H1 (cell line): ENCODE measurements around the gene RYK.

Experiments
- ATF3 ChIP-seq: IDR thresholded peaks from 2 replicates; pipeline ENCODE4 v1.6.1; 2011; ENCODE audit warnings: low read depth, mild to moderate bottlenecking, low read length; ENCODE audit not compliant: insufficient read depth
- BCL11A ChIP-seq, 2 experiments: IDR thresholded peaks; one replicate each; pipeline ENCODE4 v1.6.1; 2011; ENCODE audit warnings: low read depth in 2 of 2, low read length in 2 of 2, mild to moderate bottlenecking in 2 of 2
- CHD2 ChIP-seq: IDR thresholded peaks from 2 replicates; pipeline ENCODE4 v1.6.1; 2012; ENCODE audit warnings: low read length, improper control_type of control experiment
- FOSL1 ChIP-seq: IDR thresholded peaks from 2 replicates; pipeline ENCODE4 v1.6.1; 2011; ENCODE audit warnings: mild to moderate bottlenecking, low read depth, low read length, moderate library complexity; ENCODE audit not compliant: insufficient read depth
- POLR2A ChIP-seq, 2 experiments: IDR thresholded peaks; 1 replicate in 1 of 2; 2 replicates in 1 of 2; pipeline ENCODE4 v1.6.1; 2011; ENCODE audit warnings: low read depth in 2 of 2, low read length in 2 of 2, mild to moderate bottlenecking in 2 of 2; ENCODE audit errors: control extremely low read depth in 1 of 2
- RFX5 ChIP-seq: IDR thresholded peaks from 2 replicates; pipeline ENCODE4 v1.6.1; 2011; ENCODE audit warnings: low read depth, low read length, improper control_type of control experiment, borderline replicate concordance
- TEAD4 ChIP-seq: IDR thresholded peaks from 2 replicates; pipeline ENCODE4 v1.6.1; 2012; ENCODE audit warnings: low read depth, low read length, inconsistent platforms, mixed read lengths
- ZNF274 ChIP-seq: IDR thresholded peaks from 2 replicates; pipeline ENCODE4 v1.7.0; 2012; ENCODE audit warnings: low read length, borderline replicate concordance; ENCODE audit errors: extremely low read depth
- TF ChIP-seq, protein P1 (sequence below), 3 experiments: IDR thresholded peaks; 1 replicate in 2 of 3; 2 replicates in 1 of 3; pipeline versions ENCODE4 v1.5.1 to v1.6.1; 2011; ENCODE audit warnings: low read length in 3 of 3, mild to moderate bottlenecking in 3 of 3, inconsistent platforms in 2 of 3, low read depth in 1 of 3, moderate library complexity in 1 of 3; ENCODE audit not compliant: insufficient read depth in 1 of 3; ENCODE audit errors: control extremely low read depth in 1 of 3
- TF ChIP-seq, protein P2 (sequence below): fragments of 300-600 bp; sonication (generic); IDR thresholded peaks from 2 replicates; pipeline ENCODE4 v1.7.1; 2012; ENCODE audit warnings: low read length, moderate library complexity, mild to moderate bottlenecking, inconsistent platforms; ENCODE audit not compliant: insufficient replicate concordance

GRCh38 chr3:134237454-134238145, 13.1 kb downstream of the RYK start:
- TF ChIP-seq RFX5 (no peak), POLR2A (IDR thresholded peaks at IDR 0.05; ENCODE audit: control extremely low read depth in 1 of 2, low read depth in 2 of 2, low read length in 2 of 2) (no peak), ZNF274 (no peak), TEAD4 (no peak), ATF3 (no peak), CHD2 (no peak), BCL11A (IDR thresholded peaks at IDR 0.05; ENCODE audit: low read depth in 2 of 2, low read length in 2 of 2) (no peak), FOSL1 (no peak)
- TF ChIP-seq, protein P1, sequence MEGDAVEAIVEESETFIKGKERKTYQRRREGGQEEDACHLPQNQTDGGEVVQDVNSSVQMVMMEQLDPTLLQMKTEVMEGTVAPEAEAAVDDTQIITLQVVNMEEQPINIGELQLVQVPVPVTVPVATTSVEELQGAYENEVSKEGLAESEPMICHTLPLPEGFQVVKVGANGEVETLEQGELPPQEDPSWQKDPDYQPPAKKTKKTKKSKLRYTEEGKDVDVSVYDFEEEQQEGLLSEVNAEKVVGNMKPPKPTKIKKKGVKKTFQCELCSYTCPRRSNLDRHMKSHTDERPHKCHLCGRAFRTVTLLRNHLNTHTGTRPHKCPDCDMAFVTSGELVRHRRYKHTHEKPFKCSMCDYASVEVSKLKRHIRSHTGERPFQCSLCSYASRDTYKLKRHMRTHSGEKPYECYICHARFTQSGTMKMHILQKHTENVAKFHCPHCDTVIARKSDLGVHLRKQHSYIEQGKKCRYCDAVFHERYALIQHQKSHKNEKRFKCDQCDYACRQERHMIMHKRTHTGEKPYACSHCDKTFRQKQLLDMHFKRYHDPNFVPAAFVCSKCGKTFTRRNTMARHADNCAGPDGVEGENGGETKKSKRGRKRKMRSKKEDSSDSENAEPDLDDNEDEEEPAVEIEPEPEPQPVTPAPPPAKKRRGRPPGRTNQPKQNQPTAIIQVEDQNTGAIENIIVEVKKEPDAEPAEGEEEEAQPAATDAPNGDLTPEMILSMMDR (IDR thresholded peaks at IDR 0.05; ENCODE audit: control extremely low read depth in 1 of 3, insufficient read depth in 1 of 3, low read depth in 1 of 3, low read length in 3 of 3): no peak
- TF ChIP-seq, protein P2, sequence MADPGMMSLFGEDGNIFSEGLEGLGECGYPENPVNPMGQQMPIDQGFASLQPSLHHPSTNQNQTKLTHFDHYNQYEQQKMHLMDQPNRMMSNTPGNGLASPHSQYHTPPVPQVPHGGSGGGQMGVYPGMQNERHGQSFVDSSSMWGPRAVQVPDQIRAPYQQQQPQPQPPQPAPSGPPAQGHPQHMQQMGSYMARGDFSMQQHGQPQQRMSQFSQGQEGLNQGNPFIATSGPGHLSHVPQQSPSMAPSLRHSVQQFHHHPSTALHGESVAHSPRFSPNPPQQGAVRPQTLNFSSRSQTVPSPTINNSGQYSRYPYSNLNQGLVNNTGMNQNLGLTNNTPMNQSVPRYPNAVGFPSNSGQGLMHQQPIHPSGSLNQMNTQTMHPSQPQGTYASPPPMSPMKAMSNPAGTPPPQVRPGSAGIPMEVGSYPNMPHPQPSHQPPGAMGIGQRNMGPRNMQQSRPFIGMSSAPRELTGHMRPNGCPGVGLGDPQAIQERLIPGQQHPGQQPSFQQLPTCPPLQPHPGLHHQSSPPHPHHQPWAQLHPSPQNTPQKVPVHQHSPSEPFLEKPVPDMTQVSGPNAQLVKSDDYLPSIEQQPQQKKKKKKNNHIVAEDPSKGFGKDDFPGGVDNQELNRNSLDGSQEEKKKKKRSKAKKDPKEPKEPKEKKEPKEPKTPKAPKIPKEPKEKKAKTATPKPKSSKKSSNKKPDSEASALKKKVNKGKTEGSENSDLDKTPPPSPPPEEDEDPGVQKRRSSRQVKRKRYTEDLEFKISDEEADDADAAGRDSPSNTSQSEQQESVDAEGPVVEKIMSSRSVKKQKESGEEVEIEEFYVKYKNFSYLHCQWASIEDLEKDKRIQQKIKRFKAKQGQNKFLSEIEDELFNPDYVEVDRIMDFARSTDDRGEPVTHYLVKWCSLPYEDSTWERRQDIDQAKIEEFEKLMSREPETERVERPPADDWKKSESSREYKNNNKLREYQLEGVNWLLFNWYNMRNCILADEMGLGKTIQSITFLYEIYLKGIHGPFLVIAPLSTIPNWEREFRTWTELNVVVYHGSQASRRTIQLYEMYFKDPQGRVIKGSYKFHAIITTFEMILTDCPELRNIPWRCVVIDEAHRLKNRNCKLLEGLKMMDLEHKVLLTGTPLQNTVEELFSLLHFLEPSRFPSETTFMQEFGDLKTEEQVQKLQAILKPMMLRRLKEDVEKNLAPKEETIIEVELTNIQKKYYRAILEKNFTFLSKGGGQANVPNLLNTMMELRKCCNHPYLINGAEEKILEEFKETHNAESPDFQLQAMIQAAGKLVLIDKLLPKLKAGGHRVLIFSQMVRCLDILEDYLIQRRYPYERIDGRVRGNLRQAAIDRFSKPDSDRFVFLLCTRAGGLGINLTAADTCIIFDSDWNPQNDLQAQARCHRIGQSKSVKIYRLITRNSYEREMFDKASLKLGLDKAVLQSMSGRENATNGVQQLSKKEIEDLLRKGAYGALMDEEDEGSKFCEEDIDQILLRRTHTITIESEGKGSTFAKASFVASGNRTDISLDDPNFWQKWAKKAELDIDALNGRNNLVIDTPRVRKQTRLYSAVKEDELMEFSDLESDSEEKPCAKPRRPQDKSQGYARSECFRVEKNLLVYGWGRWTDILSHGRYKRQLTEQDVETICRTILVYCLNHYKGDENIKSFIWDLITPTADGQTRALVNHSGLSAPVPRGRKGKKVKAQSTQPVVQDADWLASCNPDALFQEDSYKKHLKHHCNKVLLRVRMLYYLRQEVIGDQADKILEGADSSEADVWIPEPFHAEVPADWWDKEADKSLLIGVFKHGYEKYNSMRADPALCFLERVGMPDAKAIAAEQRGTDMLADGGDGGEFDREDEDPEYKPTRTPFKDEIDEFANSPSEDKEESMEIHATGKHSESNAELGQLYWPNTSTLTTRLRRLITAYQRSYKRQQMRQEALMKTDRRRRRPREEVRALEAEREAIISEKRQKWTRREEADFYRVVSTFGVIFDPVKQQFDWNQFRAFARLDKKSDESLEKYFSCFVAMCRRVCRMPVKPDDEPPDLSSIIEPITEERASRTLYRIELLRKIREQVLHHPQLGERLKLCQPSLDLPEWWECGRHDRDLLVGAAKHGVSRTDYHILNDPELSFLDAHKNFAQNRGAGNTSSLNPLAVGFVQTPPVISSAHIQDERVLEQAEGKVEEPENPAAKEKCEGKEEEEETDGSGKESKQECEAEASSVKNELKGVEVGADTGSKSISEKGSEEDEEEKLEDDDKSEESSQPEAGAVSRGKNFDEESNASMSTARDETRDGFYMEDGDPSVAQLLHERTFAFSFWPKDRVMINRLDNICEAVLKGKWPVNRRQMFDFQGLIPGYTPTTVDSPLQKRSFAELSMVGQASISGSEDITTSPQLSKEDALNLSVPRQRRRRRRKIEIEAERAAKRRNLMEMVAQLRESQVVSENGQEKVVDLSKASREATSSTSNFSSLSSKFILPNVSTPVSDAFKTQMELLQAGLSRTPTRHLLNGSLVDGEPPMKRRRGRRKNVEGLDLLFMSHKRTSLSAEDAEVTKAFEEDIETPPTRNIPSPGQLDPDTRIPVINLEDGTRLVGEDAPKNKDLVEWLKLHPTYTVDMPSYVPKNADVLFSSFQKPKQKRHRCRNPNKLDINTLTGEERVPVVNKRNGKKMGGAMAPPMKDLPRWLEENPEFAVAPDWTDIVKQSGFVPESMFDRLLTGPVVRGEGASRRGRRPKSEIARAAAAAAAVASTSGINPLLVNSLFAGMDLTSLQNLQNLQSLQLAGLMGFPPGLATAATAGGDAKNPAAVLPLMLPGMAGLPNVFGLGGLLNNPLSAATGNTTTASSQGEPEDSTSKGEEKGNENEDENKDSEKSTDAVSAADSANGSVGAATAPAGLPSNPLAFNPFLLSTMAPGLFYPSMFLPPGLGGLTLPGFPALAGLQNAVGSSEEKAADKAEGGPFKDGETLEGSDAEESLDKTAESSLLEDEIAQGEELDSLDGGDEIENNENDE: no peak
